GM12875 (cell line): ENCODE measurements around the gene MTTP.

Experiments used
- H3K4me3 ChIP-seq: one replicate; pipeline ENCODE4 v1.5.1; 2011; ENCODE audit warnings: low read depth, low read length, control low read depth
- TF ChIP-seq, protein P1 (sequence below): IDR thresholded peaks from 2 replicates; pipeline ENCODE4 v1.5.1; 2011; ENCODE audit warnings: low read depth, mild to moderate bottlenecking, control low read depth, inconsistent platforms, low read length, moderate library complexity, borderline replicate concordance; ENCODE audit not compliant: insufficient read depth

The MTTP gene

DNA sequence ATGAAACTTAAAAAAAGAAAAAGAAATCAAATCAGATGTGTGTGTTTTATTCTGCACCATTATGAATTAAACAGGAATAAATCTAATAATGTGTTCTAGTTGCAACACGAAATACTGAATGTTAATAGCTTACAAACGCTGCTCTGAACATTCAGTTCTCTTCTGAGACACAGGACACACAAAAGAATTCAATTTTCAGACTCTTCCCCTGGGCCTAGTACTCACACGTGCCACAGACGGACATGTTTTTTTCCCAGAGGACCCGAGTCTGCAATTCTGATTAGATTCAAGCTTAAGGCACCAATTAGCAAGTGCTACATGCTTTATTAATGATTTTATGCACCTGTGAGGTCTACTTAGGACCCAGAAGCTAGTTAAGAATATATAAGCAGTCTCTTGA is 62.5 kb downstream of the MTTP start:
- H3K4me3 ChIP-seq: no peak overlapping the region
- TF ChIP-seq, protein P1, sequence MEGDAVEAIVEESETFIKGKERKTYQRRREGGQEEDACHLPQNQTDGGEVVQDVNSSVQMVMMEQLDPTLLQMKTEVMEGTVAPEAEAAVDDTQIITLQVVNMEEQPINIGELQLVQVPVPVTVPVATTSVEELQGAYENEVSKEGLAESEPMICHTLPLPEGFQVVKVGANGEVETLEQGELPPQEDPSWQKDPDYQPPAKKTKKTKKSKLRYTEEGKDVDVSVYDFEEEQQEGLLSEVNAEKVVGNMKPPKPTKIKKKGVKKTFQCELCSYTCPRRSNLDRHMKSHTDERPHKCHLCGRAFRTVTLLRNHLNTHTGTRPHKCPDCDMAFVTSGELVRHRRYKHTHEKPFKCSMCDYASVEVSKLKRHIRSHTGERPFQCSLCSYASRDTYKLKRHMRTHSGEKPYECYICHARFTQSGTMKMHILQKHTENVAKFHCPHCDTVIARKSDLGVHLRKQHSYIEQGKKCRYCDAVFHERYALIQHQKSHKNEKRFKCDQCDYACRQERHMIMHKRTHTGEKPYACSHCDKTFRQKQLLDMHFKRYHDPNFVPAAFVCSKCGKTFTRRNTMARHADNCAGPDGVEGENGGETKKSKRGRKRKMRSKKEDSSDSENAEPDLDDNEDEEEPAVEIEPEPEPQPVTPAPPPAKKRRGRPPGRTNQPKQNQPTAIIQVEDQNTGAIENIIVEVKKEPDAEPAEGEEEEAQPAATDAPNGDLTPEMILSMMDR: no peak

- no peak overlapping the region for H3K4me3 ChIP-seq
- TF ChIP-seq, protein P1: no peak
Observed at GRCh38 chr4:99640676-99641075, 66.1 kb downstream of the MTTP start.

DNA sequence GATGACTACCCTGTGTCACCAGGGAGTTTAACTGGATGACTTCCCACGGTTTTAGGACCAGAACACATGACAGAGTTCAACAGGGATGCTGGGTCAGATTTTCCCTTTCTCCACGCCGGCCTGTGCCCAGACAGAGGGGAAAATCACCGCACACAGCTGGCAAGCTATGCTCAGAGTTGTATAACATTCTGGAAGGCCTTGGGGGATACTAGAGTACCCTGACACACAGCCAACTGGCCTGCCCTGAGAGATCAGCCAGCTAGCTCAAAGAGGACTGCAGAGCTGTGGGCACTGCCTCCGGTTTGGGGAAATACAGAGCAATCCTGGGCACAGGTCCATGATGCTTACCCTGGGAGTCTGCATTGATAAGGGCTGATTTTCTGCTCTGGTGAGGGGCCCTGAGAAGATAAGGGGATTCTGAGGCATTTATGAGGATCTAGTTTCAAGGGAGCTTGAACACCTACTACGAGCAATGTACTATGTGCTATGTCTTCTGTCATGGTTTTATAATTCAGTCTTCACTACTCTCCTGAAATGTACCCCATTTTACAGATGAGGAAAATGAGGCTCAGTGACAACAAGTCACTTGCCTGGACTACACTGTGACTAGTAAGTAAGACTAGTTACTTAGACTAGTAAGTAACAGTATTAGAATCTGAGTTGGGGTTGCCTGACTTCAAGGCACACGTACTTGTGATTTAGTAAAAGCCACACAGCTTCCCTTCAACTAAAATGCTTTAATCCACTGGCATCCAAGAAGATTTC is 68.3 kb downstream of the MTTP start:
- H3K4me3 ChIP-seq: no peak overlapping the region

GRCh38 chr4:99644453-99644852 is 69.8 kb downstream of the MTTP start:
- H3K4me3 ChIP-seq: no peak overlapping the region

More for the DNA sequence above, 68.3 kb downstream of the MTTP start:
- TF ChIP-seq, protein P1: no peak

DNA sequence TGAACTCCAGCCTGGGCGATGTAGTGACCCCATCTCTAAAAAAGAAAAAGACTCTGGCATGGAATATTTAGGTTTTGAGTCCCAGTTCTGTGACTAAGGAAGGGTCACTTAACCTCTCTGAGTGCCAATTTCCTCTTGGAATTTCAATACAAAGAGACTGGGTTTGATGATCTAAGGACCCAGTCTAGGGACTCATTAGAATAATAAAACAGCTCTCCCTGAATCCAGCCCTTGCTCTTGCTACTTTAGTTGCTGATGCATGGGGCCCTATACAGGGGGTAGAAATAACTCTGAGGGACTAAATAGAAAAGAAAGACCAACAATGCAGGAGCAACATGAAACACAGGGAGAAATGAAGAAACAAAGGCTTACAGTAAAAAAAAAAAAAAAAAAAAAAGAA is 70.4 kb downstream of the MTTP start:
- TF ChIP-seq, protein P1: no peak
- no peak overlapping the region for H3K4me3 ChIP-seq

More at GRCh38 chr4:99644453-99644852, 69.8 kb downstream of the MTTP start:
- TF ChIP-seq, protein P1: no peak

DNA sequence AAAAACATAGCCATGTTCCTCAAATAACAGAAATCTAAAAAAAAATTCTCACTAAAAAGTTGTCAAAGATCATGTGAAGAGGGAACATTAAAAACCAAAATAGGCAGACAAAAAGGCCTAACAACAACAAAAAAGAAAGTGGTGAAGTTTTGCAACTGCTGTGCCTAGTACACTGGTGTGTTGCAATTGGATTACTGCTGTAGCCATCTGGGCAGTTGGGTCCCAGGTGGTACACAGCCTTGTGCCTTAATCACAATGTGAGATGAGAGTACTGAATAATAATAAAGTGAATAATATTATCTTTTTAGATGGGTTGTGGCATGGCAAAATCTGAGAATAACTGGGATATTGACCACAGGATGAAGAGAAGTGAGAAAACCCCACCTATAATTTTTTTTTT is 71.0 kb downstream of the MTTP start:
- H3K4me3 ChIP-seq: no peak overlapping the region
- TF ChIP-seq, protein P1: no peak

GRCh38 chr4:99647071-99647470 is 72.4 kb downstream of the MTTP start:
- TF ChIP-seq, protein P1: no peak
- no peak overlapping the region for H3K4me3 ChIP-seq
